ENCODE measurements around the gene DLG1. TPM values are rescaled to one million over a fixed set of nuclear protein-coding genes. Genes with fewer than 3 reads are reported as not detected.
A peak's percentile ranks its signal among the peaks of the same experiment; 100 is the strongest.

DLG1 gene
- total RNA-seq, 2 donors from 2014 or later = 70.3 to 70.8 TPM

DNA sequence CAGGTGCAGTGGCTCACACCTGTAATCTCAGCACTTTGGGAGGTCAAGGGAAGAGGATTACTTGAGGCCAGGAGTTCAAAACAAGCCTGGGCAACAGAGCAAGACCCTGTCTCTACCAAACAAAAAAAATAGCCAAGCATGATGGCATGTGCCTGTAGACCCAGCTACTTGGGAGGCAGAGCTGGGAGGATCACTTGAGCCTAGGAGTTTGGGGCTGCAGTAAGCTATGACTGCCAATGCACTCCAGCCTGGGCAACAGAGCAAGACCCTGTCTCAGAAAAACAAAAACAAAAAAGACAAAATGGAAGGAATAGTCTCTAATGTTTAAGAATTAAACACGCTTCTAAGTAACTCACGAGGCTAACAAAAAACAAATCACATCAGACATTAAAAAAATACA, 106.5 kb downstream of the DLG1 start:
- no peaks in the 10 kb centered on the region for H3K9me3 Mint-ChIP-seq
- H3K4me3 Mint-ChIP-seq = no peak overlapping the region
- no peaks in the 10 kb centered on the region for H3K27me3 Mint-ChIP-seq (ENCODE audit: low read depth)
- peaks cover 0 to 7% of the 10 kb centered on the region in 2 donors for H3K36me3 Mint-ChIP-seq (ENCODE audit: insufficient read depth in 2 of 2)
- H3K4me1 Mint-ChIP-seq (ENCODE audit: low read depth) = peaks cover 29% of the 10 kb centered on the region
- DNase-seq (no peak), ATAC-seq (replicated peaks in 1 of 2) (no peak)
- no peak overlapping the region for H3K27ac Mint-ChIP-seq

- no peaks in the 10 kb centered on the region for H3K27me3 Mint-ChIP-seq (ENCODE audit: low read depth)
- H3K4me3 Mint-ChIP-seq = peak overlapping the region in 1 of 2 donors; percentile 5
- H3K36me3 Mint-ChIP-seq (ENCODE audit: insufficient read depth in 2 of 2) = peaks cover 0 to 4% of the 10 kb centered on the region in 2 donors
Measured at GRCh38 chr3:197189623-197190022, 108.8 kb downstream of the DLG1 start.

DNA sequence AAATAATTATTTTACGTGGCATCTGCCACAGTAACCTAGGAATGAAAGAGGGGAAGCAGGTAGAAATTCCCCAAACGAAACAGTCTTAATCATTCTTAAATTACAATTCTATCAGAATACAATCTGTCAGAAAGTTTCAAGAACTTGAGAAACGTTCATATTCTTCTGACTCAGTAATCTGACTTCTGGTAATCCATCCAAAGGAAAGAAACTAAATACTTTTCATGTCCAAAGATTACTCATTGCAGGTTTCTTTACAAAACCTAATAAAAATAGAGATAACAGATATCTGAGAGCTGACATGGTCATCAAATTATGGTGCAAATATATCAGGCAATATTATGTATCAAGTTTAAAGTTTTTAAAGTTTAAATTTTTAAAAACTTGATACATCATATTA, 109.4 kb downstream of the DLG1 start:
- H3K9me3 Mint-ChIP-seq = no peaks in the 10 kb centered on the region

More at GRCh38 chr3:197189623-197190022, 108.8 kb downstream of the DLG1 start:
- H3K4me1 Mint-ChIP-seq (ENCODE audit: low read depth) = peaks cover 25% of the 10 kb centered on the region
- ATAC-seq (replicated peaks in 1 of 2) (peak in 1 of 2 donors; percentile 25), DNase-seq (no peak)
- no peaks in the 10 kb centered on the region for H3K9me3 Mint-ChIP-seq
- H3K27ac Mint-ChIP-seq = no peak overlapping the region

DNA sequence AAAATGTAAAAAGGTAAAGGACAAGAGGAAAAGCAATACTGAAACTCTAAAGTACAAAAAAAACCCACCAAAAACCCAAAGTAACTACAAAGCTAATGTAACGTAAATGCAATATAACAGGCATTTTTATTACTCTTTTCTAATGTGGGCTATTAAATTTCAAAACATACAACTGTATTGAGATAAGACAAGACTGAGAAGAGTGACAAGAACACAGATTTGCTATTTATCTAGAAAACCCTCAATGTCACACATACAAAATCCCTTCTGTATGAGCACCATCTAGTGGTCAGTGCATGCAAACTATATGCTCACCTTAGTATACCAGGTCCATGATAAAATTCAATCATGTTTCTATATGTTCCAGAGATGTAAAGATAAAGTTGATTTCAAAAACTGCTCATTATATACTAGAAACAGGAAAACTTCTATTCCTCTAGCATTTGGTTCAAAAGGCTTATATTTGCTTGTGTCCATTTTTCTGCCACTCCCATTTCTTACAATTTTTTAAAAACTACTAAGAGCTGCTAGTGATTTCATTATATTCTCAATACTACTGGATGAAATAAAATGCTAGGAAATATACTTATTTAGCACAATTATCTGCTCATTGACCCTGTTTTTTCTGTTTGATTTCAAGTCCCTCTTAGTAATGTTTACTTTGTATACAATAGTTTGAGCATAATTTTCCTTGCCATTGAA, 111.4 kb downstream of the DLG1 start:
- Mint-ChIP-seq H3K36me3 (ENCODE audit: insufficient read depth in 2 of 2) (no peaks in the 10 kb centered on the region), H3K9me3 (no peaks in the 10 kb centered on the region), H3K4me3 (no peak overlapping the region), H3K27ac (no peak overlapping the region), H3K27me3 (ENCODE audit: low read depth) (no peaks in the 10 kb centered on the region), H3K4me1 (ENCODE audit: low read depth) (peaks cover 25% of the 10 kb centered on the region)
- peak; percentile 79 for ATAC-seq (replicated peaks in 1 of 2)
- DNase-seq = peak; percentile 5 to 6

More for the DNA sequence above, 109.4 kb downstream of the DLG1 start:
- H3K4me3 Mint-ChIP-seq = no peak overlapping the region
- no peak for DNase-seq
- no peak overlapping the region for H3K27ac Mint-ChIP-seq
- H3K4me1 Mint-ChIP-seq (ENCODE audit: low read depth) = peaks cover 25% of the 10 kb centered on the region
- peaks cover 0 to 4% of the 10 kb centered on the region in 2 donors for H3K36me3 Mint-ChIP-seq (ENCODE audit: insufficient read depth in 2 of 2)
- no peaks in the 10 kb centered on the region for H3K27me3 Mint-ChIP-seq (ENCODE audit: low read depth)
- ATAC-seq (replicated peaks in 1 of 2) = no peak

GRCh38 chr3:197183582-197183981, 114.8 kb downstream of the DLG1 start:
- Mint-ChIP-seq H3K36me3 (ENCODE audit: insufficient read depth in 2 of 2) (no peaks in the 10 kb centered on the region), H3K4me3 (no peak overlapping the region), H3K9me3 (no peaks in the 10 kb centered on the region), H3K27me3 (ENCODE audit: low read depth) (no peaks in the 10 kb centered on the region), H3K4me1 (ENCODE audit: low read depth) (no peaks in the 10 kb centered on the region), H3K27ac (no peak overlapping the region)
- ATAC-seq (replicated peaks in 1 of 2) (no peak), DNase-seq (no peak)

GRCh38 chr3:197181741-197182140, 116.7 kb downstream of the DLG1 start:
- H3K27ac Mint-ChIP-seq = no peak overlapping the region
- no peak for DNase-seq

GRCh38 chr3:197178998-197179397, 119.4 kb downstream of the DLG1 start:
- H3K36me3 Mint-ChIP-seq (ENCODE audit: insufficient read depth in 2 of 2) = peaks cover 0 to 4% of the 10 kb centered on the region in 2 donors
- ATAC-seq (replicated peaks in 1 of 2) = no peak
- H3K9me3 Mint-ChIP-seq = no peaks in the 10 kb centered on the region
- H3K4me3 Mint-ChIP-seq = no peak overlapping the region
- DNase-seq = no peak
- no peaks in the 10 kb centered on the region for H3K27me3 Mint-ChIP-seq (ENCODE audit: low read depth)
- no peak overlapping the region for H3K27ac Mint-ChIP-seq
- H3K4me1 Mint-ChIP-seq (ENCODE audit: low read depth) = no peaks in the 10 kb centered on the region

More at GRCh38 chr3:197181741-197182140, 116.7 kb downstream of the DLG1 start:
- ATAC-seq (replicated peaks in 1 of 2) = no peak
- Mint-ChIP-seq H3K4me3 (no peak overlapping the region), H3K9me3 (no peaks in the 10 kb centered on the region), H3K36me3 (ENCODE audit: insufficient read depth in 2 of 2) (peaks cover 0 to 4% of the 10 kb centered on the region in 2 donors), H3K27me3 (ENCODE audit: low read depth) (no peaks in the 10 kb centered on the region), H3K4me1 (ENCODE audit: low read depth) (no peaks in the 10 kb centered on the region)

DNA sequence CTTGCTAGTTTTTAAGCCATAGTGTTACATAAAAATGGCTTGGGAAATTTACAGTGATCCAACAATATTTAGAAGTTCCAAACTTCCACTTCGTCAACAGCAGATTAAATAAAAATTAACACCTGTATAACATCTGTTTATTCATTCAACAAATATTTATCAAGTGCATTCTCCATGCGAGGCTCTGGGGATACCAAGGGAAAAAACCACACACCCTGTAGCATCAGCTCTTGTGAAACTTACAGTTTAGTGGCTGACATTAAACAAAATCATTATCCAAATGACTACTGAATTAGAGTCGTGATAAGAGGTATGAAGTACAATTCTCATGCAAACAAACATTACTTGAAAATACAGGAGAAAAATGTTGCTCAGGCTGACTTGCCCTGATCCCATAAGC, 122.9 kb downstream of the DLG1 start:
- DNase-seq = no peak
- H3K9me3 Mint-ChIP-seq = no peaks in the 10 kb centered on the region
- no peaks in the 10 kb centered on the region for H3K4me1 Mint-ChIP-seq (ENCODE audit: low read depth)

DNA sequence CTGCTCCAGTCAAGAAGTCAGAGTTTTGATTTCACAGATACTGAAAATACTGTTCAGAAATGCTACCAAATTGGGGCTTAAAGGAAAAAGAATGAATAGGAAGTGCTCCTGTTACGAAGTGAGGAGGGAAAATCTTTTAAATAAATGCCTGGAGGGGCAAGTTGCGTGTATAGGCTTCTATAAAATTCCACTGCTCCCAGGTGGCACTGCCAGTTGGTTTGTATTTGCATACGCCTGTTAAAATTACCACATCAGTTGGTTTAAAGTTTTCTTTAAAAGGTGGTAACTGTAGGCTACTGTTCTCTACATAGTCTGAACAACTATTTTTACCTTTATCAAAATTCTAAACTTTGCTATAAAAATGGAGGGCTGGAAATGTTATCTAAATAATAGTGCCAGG, 123.5 kb downstream of the DLG1 start:
- no peaks in the 10 kb centered on the region for H3K9me3 Mint-ChIP-seq
- no peaks in the 10 kb centered on the region for H3K27me3 Mint-ChIP-seq (ENCODE audit: low read depth)
- H3K27ac Mint-ChIP-seq = no peak overlapping the region
- ATAC-seq (replicated peaks in 1 of 2) = no peak
- no peaks in the 10 kb centered on the region for H3K4me1 Mint-ChIP-seq (ENCODE audit: low read depth)
- H3K36me3 Mint-ChIP-seq (ENCODE audit: insufficient read depth in 2 of 2) = peaks cover 0 to 4% of the 10 kb centered on the region in 2 donors
- DNase-seq = no peak
- no peak overlapping the region for H3K4me3 Mint-ChIP-seq

More for the DNA sequence above, 122.9 kb downstream of the DLG1 start:
- Mint-ChIP-seq H3K4me3 (no peak overlapping the region), H3K36me3 (ENCODE audit: insufficient read depth in 2 of 2) (peaks cover 0 to 4% of the 10 kb centered on the region in 2 donors), H3K27me3 (ENCODE audit: low read depth) (no peaks in the 10 kb centered on the region), H3K27ac (no peak overlapping the region)
- no peak for ATAC-seq (replicated peaks in 1 of 2)

DNA sequence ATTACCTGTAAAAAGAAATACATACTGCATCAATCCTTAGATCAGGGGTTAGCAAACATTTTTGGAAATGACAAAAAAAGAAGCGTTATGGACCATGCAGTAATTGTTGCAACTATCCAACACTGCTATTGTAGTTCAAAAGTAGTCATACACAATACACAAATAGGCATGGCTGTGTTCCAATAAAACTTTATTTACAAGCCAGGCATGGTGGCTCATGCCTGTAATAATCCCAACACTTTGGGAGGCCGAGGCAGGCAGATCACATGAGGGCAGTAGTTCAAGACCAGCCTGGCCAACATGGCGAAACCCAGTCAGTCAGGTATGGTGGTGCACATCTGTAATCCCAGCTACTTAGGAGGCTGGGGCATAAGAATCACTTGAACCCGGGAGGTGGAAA, 124.8 kb downstream of the DLG1 start:
- DNase-seq (no peak), ATAC-seq (replicated peaks in 1 of 2) (no peak)
- H3K36me3 Mint-ChIP-seq (ENCODE audit: insufficient read depth in 2 of 2) = peaks cover 0 to 4% of the 10 kb centered on the region in 2 donors
- no peaks in the 10 kb centered on the region for H3K4me1 Mint-ChIP-seq (ENCODE audit: low read depth)
- no peak overlapping the region for H3K4me3 Mint-ChIP-seq
- no peaks in the 10 kb centered on the region for H3K9me3 Mint-ChIP-seq
- H3K27ac Mint-ChIP-seq = no peak overlapping the region
- H3K27me3 Mint-ChIP-seq (ENCODE audit: low read depth) = no peaks in the 10 kb centered on the region

- ATAC-seq (replicated peaks in 1 of 2) = no peak
- Mint-ChIP-seq H3K4me3 (no peak overlapping the region), H3K4me1 (ENCODE audit: low read depth) (no peaks in the 10 kb centered on the region), H3K27ac (no peak overlapping the region), H3K36me3 (ENCODE audit: insufficient read depth in 2 of 2) (no peaks in the 10 kb centered on the region), H3K9me3 (no peaks in the 10 kb centered on the region), H3K27me3 (ENCODE audit: low read depth) (no peaks in the 10 kb centered on the region)
- no peak for DNase-seq
Measured at GRCh38 chr3:197171481-197172067, 126.8 kb downstream of the DLG1 start.

- no peak overlapping the region for H3K27ac Mint-ChIP-seq
- DNase-seq = no peak
- no peaks in the 10 kb centered on the region for H3K27me3 Mint-ChIP-seq (ENCODE audit: low read depth)
- H3K4me3 Mint-ChIP-seq = no peak overlapping the region
- ATAC-seq (replicated peaks in 1 of 2) = no peak
- H3K9me3 Mint-ChIP-seq = no peaks in the 10 kb centered on the region
- no peaks in the 10 kb centered on the region for H3K4me1 Mint-ChIP-seq (ENCODE audit: low read depth)
- H3K36me3 Mint-ChIP-seq (ENCODE audit: insufficient read depth in 2 of 2) = peaks cover 0 to 3% of the 10 kb centered on the region in 2 donors
Measured at GRCh38 chr3:197169028-197169427, 129.4 kb downstream of the DLG1 start.

- H3K27ac Mint-ChIP-seq = no peak overlapping the region
- peaks cover 0 to 3% of the 10 kb centered on the region in 2 donors for H3K36me3 Mint-ChIP-seq (ENCODE audit: insufficient read depth in 2 of 2)
- H3K4me3 Mint-ChIP-seq = no peak overlapping the region
- no peaks in the 10 kb centered on the region for H3K27me3 Mint-ChIP-seq (ENCODE audit: low read depth)
- no peaks in the 10 kb centered on the region for H3K4me1 Mint-ChIP-seq (ENCODE audit: low read depth)
- DNase-seq = no peak
- H3K9me3 Mint-ChIP-seq = no peaks in the 10 kb centered on the region
- no peak for ATAC-seq (replicated peaks in 1 of 2)
Measured at GRCh38 chr3:197168606-197169005, 129.8 kb downstream of the DLG1 start.

Data from activated T-cell treated with anti-CD3 and anti-CD28 coated beads, Interleukin-2, amount 50 U/mL, for 72 hours (primary cell).